Esophagus (tissue), 2 donors: Measurements from ENCODE around the gene THRB. TPM values are rescaled to one million over a fixed set of nuclear protein-coding genes. Genes with fewer than 3 reads are reported as not detected.
"Not testable (repeated sequence)": the region's sequence is repeated elsewhere in the genome, so short reads cannot be mapped to it uniquely, and the experiment has no call there.

ENCODE experiments used
- H3K27ac ChIP-seq, 2 donors: one replicate each; pipeline ENCODE4 v1.5.1; 2013; ENCODE audit warnings: low read depth in 2 of 2, mild to moderate bottlenecking in 2 of 2, inconsistent platforms in 1 of 2, low read length in 1 of 2, moderate library complexity in 1 of 2
- H3K27me3 ChIP-seq, 2 donors: one replicate each; pipeline ENCODE4 v1.6.1; 2013; ENCODE audit warnings: low read length in 2 of 2, control low read depth in 1 of 2, mild to moderate bottlenecking in 1 of 2; ENCODE audit not compliant: insufficient read depth in 2 of 2, control insufficient read depth in 1 of 2
- H3K36me3 ChIP-seq, 2 donors: one replicate each; pipeline ENCODE4 v1.6.1; 2013; ENCODE audit warnings: low read length in 1 of 2; ENCODE audit not compliant: control insufficient read depth in 2 of 2, insufficient read depth in 2 of 2
- H3K4me1 ChIP-seq, 2 donors: one replicate each; pipeline ENCODE4 v1.6.1; 2013; ENCODE audit warnings: low read length in 1 of 2; ENCODE audit not compliant: control insufficient read depth in 2 of 2, insufficient read depth in 2 of 2
- H3K4me3 ChIP-seq, 2 donors: one replicate each; pipeline ENCODE4 v1.5.1; 2013; ENCODE audit warnings: low read length in 2 of 2, mild to moderate bottlenecking in 2 of 2, low read depth in 1 of 2, moderate library complexity in 1 of 2
- H3K9me3 ChIP-seq, 2 donors: one replicate each; pipeline ENCODE4 v1.6.1; 2013; ENCODE audit warnings: mild to moderate bottlenecking in 2 of 2, low read depth in 1 of 2, low read length in 1 of 2, moderate library complexity in 1 of 2; ENCODE audit not compliant: control insufficient read depth in 2 of 2, insufficient read depth in 1 of 2
- WGBS, 2 donors: extraction: QIAGEN DNeasy Blood & Tissue Kit; methylation state at CpG; one replicate each; pipeline ENCODE4 v1.1.7; 2013; 5-methylcytosine and 5-hydroxymethylcytosine counted together
- polyA plus RNA-seq, 2 donors: library from polyadenylated mRNA; stranded (reverse); fragments of 200-250 nt; gene quantifications; one replicate each; pipeline ENCODE4 v1.2.3, GENCODE V29; 2013
- donor health status: healthy with polysubstance abuse.
- donor health status: Bipolar disorder and iron deficiency.

The THRB gene
- polyA plus RNA-seq, 2 donors: 1.4 to 2.5 TPM

DNA sequence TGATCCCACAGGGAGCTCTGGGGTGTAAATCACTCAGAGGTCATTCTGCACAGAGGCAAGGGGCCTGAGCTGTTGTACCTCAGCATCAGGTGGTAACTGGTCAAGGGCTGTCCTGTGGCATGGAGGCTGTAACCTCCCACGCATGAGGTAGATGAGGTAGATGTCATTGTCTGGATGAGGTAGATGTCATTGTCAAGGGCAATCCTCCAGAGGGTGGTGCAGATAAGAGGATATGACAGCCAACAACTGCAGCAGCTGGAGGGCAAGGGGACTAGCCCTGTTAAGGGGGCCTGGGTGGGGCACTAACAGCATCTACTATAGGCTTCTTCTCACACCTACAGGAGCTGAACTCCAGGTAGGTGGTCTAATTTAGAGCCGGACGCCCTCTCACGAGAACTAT lies 55.6 kb downstream of the THRB start:
- Histone ChIP-seq H3K27me3 (no peaks in the 10 kb centered on the region), H3K4me1 (no peaks in the 10 kb centered on the region), H3K27ac (no peak overlapping the region), H3K4me3 (no peak overlapping the region), H3K36me3 (no peaks in the 10 kb centered on the region), H3K9me3 (no peaks in the 10 kb centered on the region)
- WGBS, 2 donors: 73 to 78% methylated on average over 4 of the region's 4 CpGs

DNA sequence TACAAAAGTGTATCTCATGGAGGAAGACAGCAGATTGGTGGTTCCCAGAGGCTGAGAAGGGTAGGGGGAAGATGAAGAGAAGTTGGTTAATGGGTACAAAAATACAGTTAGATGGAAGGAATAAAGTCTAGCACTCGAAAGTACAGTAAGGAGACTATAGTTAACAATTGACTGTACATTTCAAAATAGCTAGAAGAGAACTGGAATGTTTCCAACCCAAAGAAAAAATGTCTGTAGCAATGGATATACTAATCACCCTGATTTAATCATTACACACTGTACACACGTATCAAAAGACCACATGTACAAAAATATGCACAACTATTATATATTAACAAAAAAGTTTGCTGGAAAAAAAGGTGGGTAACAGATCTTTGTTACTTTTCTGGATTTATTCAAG lies 57.3 kb downstream of the THRB start:
- no peaks in the 10 kb centered on the region for H3K27me3 ChIP-seq
- no peaks in the 10 kb centered on the region for H3K4me1 ChIP-seq
- 38 to 66% methylated on average over 2 of the region's 2 CpGs for WGBS, 2 donors
- no peak overlapping the region for H3K27ac ChIP-seq
- H3K4me3 ChIP-seq: no peak overlapping the region
- H3K36me3 ChIP-seq: no peaks in the 10 kb centered on the region
- no peaks in the 10 kb centered on the region for H3K9me3 ChIP-seq

DNA sequence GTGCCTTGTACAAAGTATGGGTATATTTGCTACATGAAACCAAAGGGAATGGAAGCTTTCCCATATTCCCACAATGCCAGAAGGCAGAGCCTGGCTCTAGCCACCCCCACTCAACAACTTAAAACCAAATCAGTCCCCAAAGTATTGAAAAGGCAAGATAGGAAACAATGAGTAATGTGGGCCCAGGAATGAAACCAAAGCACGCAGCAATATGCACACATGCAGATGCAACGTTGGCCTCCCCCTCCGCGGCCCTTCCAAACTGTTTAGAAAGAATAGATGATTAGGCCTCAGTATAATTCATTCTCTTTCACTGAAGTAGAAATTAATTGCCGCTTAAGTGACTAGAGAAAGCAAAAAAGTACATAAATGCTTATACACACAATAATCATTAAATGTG lies 59.1 kb downstream of the THRB start:
- H3K27ac ChIP-seq: no peak overlapping the region
- H3K27me3 ChIP-seq: no peaks in the 10 kb centered on the region
- no peaks in the 10 kb centered on the region for H3K36me3 ChIP-seq
- WGBS, 2 donors: 91 to 93% methylated on average over 5 of the region's 5 CpGs
- no peaks in the 10 kb centered on the region for H3K9me3 ChIP-seq
- H3K4me1 ChIP-seq: no peaks in the 10 kb centered on the region
- H3K4me3 ChIP-seq: no peak overlapping the region

DNA sequence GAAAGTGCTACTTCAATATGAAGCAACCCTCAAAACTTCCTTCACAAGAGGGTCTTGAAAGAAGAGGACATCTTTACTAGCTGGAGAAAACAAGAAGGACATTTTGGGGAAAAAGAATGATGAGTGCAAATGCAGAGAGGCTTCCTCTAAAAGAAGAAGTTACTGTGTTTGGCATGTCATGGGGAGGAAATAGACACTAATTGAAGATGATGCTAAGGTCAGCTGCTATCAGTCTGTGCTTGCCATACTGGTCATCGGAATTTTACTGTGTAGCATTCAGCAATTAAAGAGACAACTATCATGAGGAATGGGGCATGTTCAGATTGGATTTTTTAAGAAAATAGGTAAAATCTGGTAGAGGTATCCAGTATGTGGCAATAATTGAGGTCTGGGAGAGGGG lies 60.0 kb downstream of the THRB start:
- WGBS, 2 donors: 84 to 97% methylated on average over 1 of the region's 1 CpG
- no peaks in the 10 kb centered on the region for H3K9me3 ChIP-seq

DNA sequence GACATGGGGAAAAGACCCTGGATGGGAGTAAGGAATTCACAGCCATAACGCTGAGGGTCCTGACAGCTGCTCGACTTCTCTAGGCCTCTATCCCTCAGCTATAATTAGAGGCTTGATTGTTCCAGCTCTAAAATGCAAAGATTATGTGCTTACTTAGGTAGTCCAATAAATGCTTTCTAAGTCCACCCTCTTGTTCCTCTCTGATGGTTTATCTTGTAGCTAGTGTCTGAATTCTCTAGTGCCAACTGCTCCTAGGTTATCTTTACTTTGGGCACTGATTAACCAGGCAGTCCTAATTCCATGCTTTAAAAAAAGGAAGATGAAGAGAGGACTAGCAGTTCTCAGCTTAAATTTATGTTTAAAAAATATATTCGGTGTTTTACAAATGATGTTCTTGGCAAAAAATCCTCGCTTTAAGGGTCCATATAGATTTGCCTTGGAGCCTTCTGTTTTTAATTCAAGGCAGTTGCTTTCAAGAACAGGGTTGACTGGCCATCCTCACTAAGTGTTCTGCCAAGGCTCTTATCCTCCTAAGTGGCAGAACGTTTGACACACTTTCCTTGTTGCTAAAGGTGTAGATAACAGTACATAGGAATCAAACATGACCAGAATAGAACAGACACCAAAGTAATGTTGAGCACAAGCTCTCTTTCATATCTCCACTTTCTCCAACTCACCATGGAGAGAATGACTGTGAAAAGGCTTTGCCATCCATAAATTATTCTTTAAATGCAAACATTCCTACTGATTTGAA lies 60.6 kb downstream of the THRB start:
- Histone ChIP-seq H3K9me3 (no peaks in the 10 kb centered on the region), H3K4me1 (no peaks in the 10 kb centered on the region), H3K4me3 (no peak overlapping the region), H3K36me3 (no peaks in the 10 kb centered on the region), H3K27me3 (no peaks in the 10 kb centered on the region), H3K27ac (no peak overlapping the region)
- WGBS, 2 donors: 67 to 82% methylated on average over 5 of the region's 5 CpGs

More for the DNA sequence above, 60.0 kb downstream of the THRB start:
- H3K36me3 ChIP-seq: no peaks in the 10 kb centered on the region
- H3K4me1 ChIP-seq: no peaks in the 10 kb centered on the region
- no peak overlapping the region for H3K27ac ChIP-seq
- H3K4me3 ChIP-seq: no peak overlapping the region
- no peaks in the 10 kb centered on the region for H3K27me3 ChIP-seq

DNA sequence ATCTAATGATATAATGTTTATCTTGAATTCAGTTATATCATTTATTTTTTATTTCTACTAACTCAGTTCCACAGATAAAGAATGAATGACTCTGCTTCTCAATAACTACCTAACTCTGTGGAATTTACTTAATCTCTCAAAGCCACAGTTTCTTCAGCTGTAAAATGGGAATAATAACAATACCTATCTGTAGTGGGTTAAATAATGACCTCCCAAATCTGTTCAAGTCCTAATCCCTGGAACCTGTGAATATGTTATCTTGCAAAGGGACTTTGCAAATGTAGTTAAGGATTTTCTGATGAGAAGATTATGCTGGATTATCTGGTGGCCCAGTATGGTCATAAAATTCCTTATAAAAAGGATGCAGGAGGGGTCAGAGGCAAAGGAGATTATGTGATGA lies 61.7 kb downstream of the THRB start:
- Histone ChIP-seq H3K4me1 (no peaks in the 10 kb centered on the region), H3K27me3 (no peaks in the 10 kb centered on the region), H3K36me3 (no peaks in the 10 kb centered on the region), H3K4me3 (no peak overlapping the region), H3K27ac (no peak overlapping the region), H3K9me3 (no peaks in the 10 kb centered on the region)

DNA sequence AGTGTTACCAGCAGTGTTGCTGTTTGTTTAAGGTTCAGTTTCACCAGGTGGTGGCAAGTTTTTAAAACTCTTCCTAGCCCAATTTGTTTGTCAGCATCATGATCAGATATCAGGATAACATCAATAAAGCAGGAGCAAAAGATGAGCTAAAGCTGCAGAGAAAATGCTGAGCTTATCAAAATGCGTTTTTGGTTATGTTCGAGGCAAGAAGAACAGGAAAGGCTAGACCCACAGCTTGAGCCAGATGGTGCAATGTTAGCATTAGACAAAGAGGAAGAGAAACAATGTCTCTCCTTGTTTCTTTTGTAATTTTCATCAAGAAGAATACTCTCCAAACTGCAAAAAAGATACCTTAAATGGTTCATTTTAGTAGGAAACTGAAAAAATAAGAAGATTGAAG lies 66.2 kb downstream of the THRB start:
- H3K27ac ChIP-seq: no peak overlapping the region
- 56% methylated on average over 2 of the region's 2 CpGs for WGBS, 2 donors

DNA sequence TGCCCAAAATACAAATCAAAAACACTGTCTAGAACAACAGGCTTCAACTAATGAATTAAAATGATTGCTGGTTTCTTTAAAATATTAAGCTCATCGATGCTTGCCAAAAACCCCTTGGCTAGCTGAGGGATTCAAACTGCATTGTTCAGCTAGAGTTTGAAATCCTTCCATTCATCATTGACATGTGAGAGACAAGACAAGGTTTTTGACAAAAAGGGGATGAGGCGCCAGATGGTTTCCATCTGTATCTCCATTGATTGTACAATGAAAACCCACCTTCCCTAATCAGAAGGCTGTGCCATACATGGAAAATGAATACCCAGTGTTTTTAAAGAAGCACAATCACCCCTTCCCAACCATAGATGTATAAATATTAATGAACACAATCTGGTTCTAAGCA lies 67.8 kb downstream of the THRB start:
- no peak overlapping the region for H3K27ac ChIP-seq
- 61 to 78% methylated on average over 2 of the region's 2 CpGs for WGBS, 2 donors
- no peak overlapping the region for H3K4me3 ChIP-seq

More for the DNA sequence above, 66.2 kb downstream of the THRB start:
- Histone ChIP-seq H3K4me1 (no peaks in the 10 kb centered on the region), H3K4me3 (no peak overlapping the region), H3K36me3 (no peaks in the 10 kb centered on the region), H3K27me3 (no peaks in the 10 kb centered on the region), H3K9me3 (no peaks in the 10 kb centered on the region)

DNA sequence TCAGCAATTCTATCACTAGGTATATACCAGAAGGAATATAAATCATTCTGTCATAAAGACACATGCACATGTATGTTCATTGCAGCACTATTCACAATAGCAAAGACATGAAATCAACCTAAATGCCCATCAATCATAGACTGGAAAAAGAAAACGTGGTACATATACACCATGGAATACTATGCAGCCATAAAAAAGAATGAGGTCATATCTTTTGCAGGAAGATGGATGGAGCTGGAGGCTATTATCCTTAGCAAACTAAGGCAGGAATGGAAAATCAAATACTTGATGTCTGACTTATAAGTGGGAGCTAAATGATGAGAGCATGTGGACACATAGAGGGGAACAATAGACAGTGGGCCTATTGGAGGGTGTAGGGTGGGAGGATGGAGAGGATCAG lies 73.8 kb downstream of the THRB start:
- not testable (repeated sequence) for H3K4me1 ChIP-seq
- WGBS, 2 donors: 74 to 79% methylated on average over 1 of the region's 1 CpG

More for the DNA sequence above, 67.8 kb downstream of the THRB start:
- H3K4me1 ChIP-seq: no peaks in the 10 kb centered on the region
- H3K36me3 ChIP-seq: no peaks in the 10 kb centered on the region
- no peaks in the 10 kb centered on the region for H3K9me3 ChIP-seq
- H3K27me3 ChIP-seq: no peaks in the 10 kb centered on the region

DNA sequence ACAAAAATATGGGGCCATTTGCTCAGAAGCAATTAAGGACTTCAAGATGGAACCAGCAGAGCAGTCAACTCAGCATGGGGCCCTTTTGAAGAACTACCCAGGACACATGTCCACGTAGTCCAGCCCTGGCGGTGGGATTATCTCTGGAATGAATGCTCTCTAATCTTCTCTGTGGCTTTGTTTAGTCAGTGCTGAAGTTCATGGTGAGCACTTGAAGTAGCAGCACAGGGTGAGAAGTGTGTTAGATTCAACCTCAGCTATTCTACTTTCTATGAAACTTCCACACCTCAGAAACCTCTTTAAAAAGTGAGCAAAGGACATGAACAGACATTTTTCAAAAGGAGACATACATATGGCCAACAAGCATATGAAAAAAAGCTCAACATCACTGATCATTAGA lies 74.4 kb downstream of the THRB start:
- Histone ChIP-seq H3K27me3 (no peaks in the 10 kb centered on the region), H3K4me1 (no peaks in the 10 kb centered on the region), H3K9me3 (no peaks in the 10 kb centered on the region), H3K4me3 (no peak overlapping the region), H3K27ac (no peak overlapping the region), H3K36me3 (no peaks in the 10 kb centered on the region)
- 83 to 88% methylated on average over 2 of the region's 2 CpGs for WGBS, 2 donors

More for the DNA sequence above, 73.8 kb downstream of the THRB start:
- H3K4me3 ChIP-seq, H3K36me3 ChIP-seq, H3K27me3 ChIP-seq, H3K27ac ChIP-seq, H3K9me3 ChIP-seq: not testable (repeated sequence)
